OCI-LY7 (cell line): ENCODE results near the gene ANKRD52. TPM values are rescaled to one million over a fixed set of nuclear protein-coding genes. Genes with fewer than 3 reads are reported as not detected.

Source experiments
- BruUV-seq: library from RNA; stranded (reverse); fragments of 400-500 nt; replicated peaks from 2 replicates; lab custom pipeline; 2021; lab: Mats Ljungman, UMichigan
- CTCF ChIA-PET: fragments of 300-600 bp; sonication (Branson Sonifier 250); formaldehyde crosslinking; loops from one replicate; lab custom pipeline; 2022; ENCODE audit warnings: antibody characterized with exemption; ENCODE audit not compliant: unreplicated experiment; lab: Charles Lee
- POLR2A ChIA-PET: fragments of 300-600 bp; sonication (Branson Sonifier 250); formaldehyde crosslinking; loops from one replicate; lab custom pipeline; 2022; ENCODE audit warnings: antibody characterized with exemption; lab: Charles Lee
- DNase-seq: peaks from one replicate; pipeline ENCODE4 v3.0.0-alpha.2; 2015; ENCODE audit warnings: low spot score
- H2AFZ ChIP-seq: fragments of 200-600 bp; sonication (generic), shearing (Covaris generic); 2 replicates; pipeline ENCODE4 v1.6.1; 2014; ENCODE audit warnings: mild to moderate bottlenecking, antibody characterized with exemption, low read length, moderate library complexity
- H3K27ac ChIP-seq: fragments of 200-600 bp; sonication (generic); 2 replicates; pipeline ENCODE4 v1.5.1; 2014; ENCODE audit warnings: mixed run types, low read depth, mild to moderate bottlenecking, moderate library complexity, low read length, inconsistent platforms; ENCODE audit not compliant: poor library complexity, severe bottlenecking
- H3K36me3 ChIP-seq: fragments of 200-600 bp; sonication (generic); 2 replicates; pipeline ENCODE4 v1.6.1; 2014; ENCODE audit warnings: mild to moderate bottlenecking, antibody characterized with exemption, low read length, moderate library complexity, mixed read lengths; ENCODE audit not compliant: insufficient read depth
- H3K4me1 ChIP-seq: fragments of 200-600 bp; sonication (generic); 2 replicates; pipeline ENCODE4 v1.5.1; 2014; ENCODE audit warnings: mild to moderate bottlenecking, low read length; ENCODE audit not compliant: insufficient read depth, poor library complexity, severe bottlenecking
- H3K4me2 ChIP-seq: fragments of 200-600 bp; sonication (generic); 2 replicates; pipeline ENCODE4 v1.6.1; 2014; ENCODE audit warnings: mild to moderate bottlenecking, low read length
- H3K4me3 ChIP-seq: fragments of 200-600 bp; sonication (generic); 2 replicates; pipeline ENCODE4 v1.5.1; 2014; ENCODE audit warnings: mild to moderate bottlenecking, low read depth, low read length; ENCODE audit not compliant: poor library complexity, severe bottlenecking
- H3K79me2 ChIP-seq: fragments of 200-600 bp; sonication (generic); 2 replicates; pipeline ENCODE4 v1.6.1; 2016; ENCODE audit warnings: low read depth, mild to moderate bottlenecking, low read length, moderate library complexity, mixed read lengths; ENCODE audit not compliant: insufficient read depth
- H3K9me2 ChIP-seq: fragments of 200-600 bp; sonication (generic); 2 replicates; pipeline ENCODE4 v1.6.1; 2016; ENCODE audit warnings: mild to moderate bottlenecking, low read length, mixed read lengths; ENCODE audit not compliant: insufficient read depth
- H3K9me3 ChIP-seq: fragments of 200-600 bp; sonication (generic); 2 replicates; pipeline ENCODE4 v1.6.1; 2014; ENCODE audit warnings: mild to moderate bottlenecking, mixed run types, low read length, mixed read lengths
- H4K20me1 ChIP-seq: fragments of 200-600 bp; sonication (generic); 2 replicates; pipeline ENCODE4 v1.6.1; 2014; ENCODE audit warnings: mild to moderate bottlenecking, antibody characterized with exemption, low read length, moderate library complexity, mixed read lengths; ENCODE audit not compliant: insufficient read depth
- CTCF ChIP-seq: fragments of 200-600 bp; sonication (generic); conservative IDR thresholded peaks from 2 replicates; pipeline ENCODE4 v1.5.1; 2014; ENCODE audit warnings: mild to moderate bottlenecking, antibody characterized with exemption, low read length, moderate library complexity, mixed read lengths
- EZH2phosphoT487 ChIP-seq: fragments of 200-600 bp; sonication (generic); IDR thresholded peaks from 2 replicates; pipeline ENCODE4 v1.6.1; 2018; ENCODE audit warnings: low read depth, borderline replicate concordance, mild to moderate bottlenecking, mixed run types, antibody characterized with exemption, low read length, moderate library complexity, mixed read lengths
- intact Hi-C: fragments of 100-400 bp; cut with micrococcal nuclease; formaldehyde crosslinking; loops from one replicate; pipeline ENCODE4 v1.10.0; 2022; ENCODE audit not compliant: unreplicated experiment
- total RNA-seq, 2 experiments: library from RNA; depleted of rRNA in 1 of 2; stranded (reverse); fragments of >200 nt in 1 of 2; shearing (Covaris generic) in 1 of 2; gene quantifications; 2 replicates each; pipeline ENCODE4 v1.2.3, GENCODE V29; 2014 to 2022

ANKRD52 gene
- total RNA-seq, 2 experiments from 2014 or later, result 11.7 to 35.0 TPM

- 0 out of 2 replicates have a peak, but pooled peaks cover 11% of the 10 kb centered on the region for H4K20me1 ChIP-seq
- no peaks in the 10 kb centered on the region for H3K9me3 ChIP-seq
- H3K79me2 ChIP-seq, result peaks cover 53% of the 10 kb centered on the region
- H3K4me3 ChIP-seq, result peak overlapping the region; percentile 79
- DNase-seq, result no peak
- intact Hi-C loops, result loop anchor here (2.0 kb wide), 1 partner anchor 108 kb away; no protein-coding TSS in a partner anchor
- BruUV-seq, result TSS peak; percentile 88
- CTCF ChIA-PET, result no interaction called here
- peaks cover 54% of the 10 kb centered on the region for H3K36me3 ChIP-seq
- peaks cover 61% of the 10 kb centered on the region for H3K4me1 ChIP-seq
- TF ChIP-seq CTCF (no peak), EZH2phosphoT487 (no peak)
- H3K27ac ChIP-seq, result peak overlapping the region; percentile 75
- peak overlapping the region; percentile 64; the same call in 1 of the 2 replicates for H2AFZ ChIP-seq
- POLR2A ChIA-PET, result interaction anchor here (0.7 to 1.8 kb wide), 3 partner anchors 9 to 33 kb away, joined by 3 to 5 read pairs (median 3); no protein-coding TSS in a partner anchor
- H3K4me2 ChIP-seq, result peak overlapping the region; percentile 89
- no peaks in the 10 kb centered on the region for H3K9me2 ChIP-seq
These were observed 42.7 kb upstream of the ANKRD52 start for GRCh38 chr12:56300644-56301464.

GRCh38 chr12:56299853-56300643 is 41.9 kb upstream of the ANKRD52 start, which contains the start of gene CS:
Gene CS, minus strand, starts transcription at chr12:56300330. Its CDS starts 129 bp downstream, at chr12:56300201.
- DNase-seq, result peak; percentile 100
- H3K4me3 ChIP-seq, result peak within 1 kb of the TSS; percentile 79
- H4K20me1 ChIP-seq, result 0 out of 2 replicates have a peak, but pooled peaks cover 11% of the 10 kb centered on the region
- H3K4me2 ChIP-seq, result peak within 1 kb of the TSS; percentile 99
- H3K9me3 ChIP-seq, result no peaks in the 10 kb centered on the region
- intact Hi-C loops, result loop anchor here (2.0 kb wide), 1 partner anchor 107 kb away; no protein-coding TSS in a partner anchor
- peak within 1 kb of the TSS; percentile 64; the same call in 1 of the 2 replicates for H2AFZ ChIP-seq
- no TSS peak for BruUV-seq
- TF ChIP-seq EZH2phosphoT487 (no peak), CTCF (no peak)
- CTCF ChIA-PET, result interaction anchor here (1.4 kb wide), 1 partner anchor 16 kb away, joined by 12 read pairs; the partner anchor contains the start of gene CNPY2
- H3K27ac ChIP-seq, result peak within 1 kb of the TSS; percentile 75
- H3K4me1 ChIP-seq, result peaks cover 62% of the 10 kb centered on the region
- peaks cover 54% of the 10 kb centered on the region for H3K36me3 ChIP-seq
- H3K9me2 ChIP-seq, result no peaks in the 10 kb centered on the region
- POLR2A ChIA-PET, result interaction anchor here (0.8 to 1.8 kb wide), 3 partner anchors 10 to 75 kb away, joined by 3 to 5 read pairs (median 5); no protein-coding TSS in a partner anchor
- peaks cover 61% of the 10 kb centered on the region for H3K79me2 ChIP-seq
